OCI-LY3 (cell line): ENCODE results near the gene DNAJC5.
A peak's percentile ranks its signal among the peaks of the same experiment; 100 is the strongest.
"Not testable (repeated sequence)": the region's sequence is repeated elsewhere in the genome, so short reads cannot be mapped to it uniquely, and the experiment has no call there.

ENCODE experiments used
- H2AFZ ChIP-seq: fragments of 200-600, 300-600 bp; shearing (Covaris generic); 2 replicates; pipeline ENCODE4 v1.6.0; 2014; ENCODE audit warnings: antibody characterized with exemption, low read depth, low read length
- H3K27ac ChIP-seq: fragments of 200-600, 300-600 bp; sonication (generic); 2 replicates; pipeline ENCODE4 v1.5.1; 2014; ENCODE audit warnings: mild to moderate bottlenecking, low read length, moderate library complexity, mixed read lengths
- H3K27me3 ChIP-seq: fragments of 200-600, 300-600 bp; sonication (generic); 2 replicates; pipeline ENCODE4 v1.6.1; 2014; ENCODE audit warnings: low read depth, low read length, mixed read lengths
- H3K36me3 ChIP-seq: fragments of 200-600, 300-600 bp; sonication (generic); replicated peaks from 2 replicates; pipeline ENCODE3; 2014; ENCODE audit warnings: low read depth, low read length, mixed read lengths
- H3K4me1 ChIP-seq: fragments of 300-600, 200-600 bp; sonication (generic); 2 replicates; pipeline ENCODE4 v1.6.1; 2014; ENCODE audit warnings: low read length, mixed read lengths
- H3K4me2 ChIP-seq: fragments of 200-600, 300-600 bp; sonication (generic); 2 replicates; pipeline ENCODE4 v1.6.1; 2014; ENCODE audit warnings: low read length, mixed read lengths
- H3K4me3 ChIP-seq: fragments of 300-600, 200-600 bp; sonication (generic); 2 replicates; pipeline ENCODE4 v1.5.1; 2014; ENCODE audit warnings: antibody characterized with exemption, mild to moderate bottlenecking, low read length, moderate library complexity
- H3K79me2 ChIP-seq: fragments of 300-600, 200-600 bp; shearing (Covaris generic); 2 replicates; pipeline ENCODE4 v1.6.1; 2014; ENCODE audit warnings: mild to moderate bottlenecking, low read length, mixed read lengths
- H3K9ac ChIP-seq: fragments of 300-600, 200-600 bp; shearing (Covaris generic); 2 replicates; pipeline ENCODE4 v1.6.0; 2014; ENCODE audit warnings: mild to moderate bottlenecking, low read length, moderate library complexity
- H3K9me3 ChIP-seq: fragments of 200-600, 300-600 bp; shearing (Covaris generic); 2 replicates; pipeline ENCODE4 v1.6.1; 2014; ENCODE audit warnings: low read length, mixed read lengths; ENCODE audit not compliant: insufficient read depth
- H4K20me1 ChIP-seq: fragments of 200-600, 300-600 bp; sonication (generic); 2 replicates; pipeline ENCODE4 v1.6.1; 2016; ENCODE audit warnings: low read length, mixed read lengths; ENCODE audit not compliant: insufficient read depth
- CTCF ChIP-seq: fragments of 200-600, 300-600 bp; sonication (generic); IDR thresholded peaks from 2 replicates; pipeline ENCODE4 v1.5.1; 2014; ENCODE audit warnings: antibody characterized with exemption, low read length, low read depth
- EZH2phosphoT487 ChIP-seq: fragments of 200-600 bp; shearing (Covaris generic); IDR thresholded peaks from 2 replicates; pipeline ENCODE4 v1.6.1; 2018; ENCODE audit warnings: antibody characterized with exemption, mixed run types, low read depth

Gene DNAJC5

GRCh38 chr20:63972312-63973159 lies 77.6 kb downstream of the DNAJC5 start:
- H3K4me1 ChIP-seq = peaks cover 18% of the 10 kb centered on the region
- no peak overlapping the region for H3K4me2 ChIP-seq
- H2AFZ ChIP-seq = no peak overlapping the region
- H3K36me3 ChIP-seq = peaks cover 16% of the 10 kb centered on the region
- no peaks in the 10 kb centered on the region for H4K20me1 ChIP-seq
- no peaks in the 10 kb centered on the region for H3K9me3 ChIP-seq
- no peak overlapping the region for H3K4me3 ChIP-seq
- H3K79me2 ChIP-seq = peaks cover 17% of the 10 kb centered on the region
- no peak overlapping the region for H3K27ac ChIP-seq
- H3K27me3 ChIP-seq = 0 out of 2 replicates have a peak, but pooled peaks cover 4% of the 10 kb centered on the region
- no peak overlapping the region for H3K9ac ChIP-seq
- TF ChIP-seq EZH2phosphoT487 = no peak

GRCh38 chr20:63973160-63973479 lies 78.2 kb downstream of the DNAJC5 start:
- no peak overlapping the region for H3K4me3 ChIP-seq
- no peaks in the 10 kb centered on the region for H3K9me3 ChIP-seq
- 0 out of 2 replicates have a peak, but pooled peaks cover 4% of the 10 kb centered on the region for H3K27me3 ChIP-seq
- no peak for TF ChIP-seq EZH2phosphoT487
- peaks cover 24% of the 10 kb centered on the region for H3K4me1 ChIP-seq
- H3K79me2 ChIP-seq = peaks cover 20% of the 10 kb centered on the region
- H3K36me3 ChIP-seq = peaks cover 16% of the 10 kb centered on the region
- no peak overlapping the region for H3K27ac ChIP-seq
- no peak overlapping the region for H2AFZ ChIP-seq
- no peak overlapping the region for H3K9ac ChIP-seq
- H3K4me2 ChIP-seq = no peak overlapping the region
- peaks cover 4% of the 10 kb centered on the region; the same call in 1 of the 2 replicates for H4K20me1 ChIP-seq

- H3K79me2 ChIP-seq = peaks cover 19% of the 10 kb centered on the region
- H3K36me3 ChIP-seq = peaks cover 16% of the 10 kb centered on the region
- 0 out of 2 replicates have a peak, but pooled peaks cover 4% of the 10 kb centered on the region for H3K27me3 ChIP-seq
- H4K20me1 ChIP-seq = peaks cover 7% of the 10 kb centered on the region; the same call in 1 of the 2 replicates
- H2AFZ ChIP-seq = no peak overlapping the region
- H3K27ac ChIP-seq = no peak overlapping the region
- no peak overlapping the region for H3K9ac ChIP-seq
- H3K4me2 ChIP-seq = 0 out of 2 replicates have a peak overlapping the region, but pooled peaks have one; percentile 11
- peaks cover 23% of the 10 kb centered on the region for H3K4me1 ChIP-seq
- H3K9me3 ChIP-seq = no peaks in the 10 kb centered on the region
- H3K4me3 ChIP-seq = no peak overlapping the region
- TF ChIP-seq CTCF = peak; percentile 86
- TF ChIP-seq EZH2phosphoT487 = no peak
These were observed 78.9 kb downstream of the DNAJC5 start for GRCh38 chr20:63973636-63974401.

GRCh38 chr20:63974402-63975200 lies 79.7 kb downstream of the DNAJC5 start:
- H3K27ac ChIP-seq = no peak overlapping the region
- peaks cover 7% of the 10 kb centered on the region; the same call in 1 of the 2 replicates for H4K20me1 ChIP-seq
- H3K27me3 ChIP-seq = 0 out of 2 replicates have a peak, but pooled peaks cover 4% of the 10 kb centered on the region
- H3K4me2 ChIP-seq = no peak overlapping the region
- H3K9ac ChIP-seq = no peak overlapping the region
- TF ChIP-seq EZH2phosphoT487 (no peak), CTCF (no peak)
- peaks cover 22% of the 10 kb centered on the region for H3K4me1 ChIP-seq
- H3K4me3 ChIP-seq = no peak overlapping the region
- H2AFZ ChIP-seq = no peak overlapping the region
- H3K9me3 ChIP-seq = no peaks in the 10 kb centered on the region
- peaks cover 21% of the 10 kb centered on the region for H3K79me2 ChIP-seq
- peaks cover 16% of the 10 kb centered on the region for H3K36me3 ChIP-seq

- H3K27me3 ChIP-seq, H3K4me2 ChIP-seq: not testable (repeated sequence)
These were observed 81.6 kb downstream of the DNAJC5 start for GRCh38 chr20:63976511-63976910.

More at GRCh38 chr20:63976511-63976910, 81.6 kb downstream of the DNAJC5 start:
- H2AFZ ChIP-seq, H3K4me3 ChIP-seq, H3K9me3 ChIP-seq, H4K20me1 ChIP-seq, H3K27ac ChIP-seq, H3K9ac ChIP-seq: not testable (repeated sequence)
- peaks cover 23% of the 10 kb centered on the region for H3K4me1 ChIP-seq
- peaks cover 27% of the 10 kb centered on the region for H3K79me2 ChIP-seq
- peaks cover 16% of the 10 kb centered on the region for H3K36me3 ChIP-seq
